Transverse colon (tissue), 4 donors: ENCODE measurements around the gene SHISA7. TPM values are rescaled to one million over a fixed set of nuclear protein-coding genes. Genes with fewer than 3 reads are reported as not detected.

Source experiments
- DNase-seq: peaks from one replicate; pipeline ENCODE4 v3.0.0-alpha.2; 2019
- H3K27ac ChIP-seq, 4 donors: fragments of 200-600 bp; sonication (generic); 2 replicates each; pipeline ENCODE4 v1.5.1; 2016 to 2018; ENCODE audit warnings: inconsistent platforms in 4 of 4
- H3K27me3 ChIP-seq: fragments of 200-600 bp; sonication (generic); 2 replicates; pipeline ENCODE4 v1.5.1; 2017; ENCODE audit warnings: inconsistent platforms
- H3K36me3 ChIP-seq, 4 donors: fragments of 200-600 bp; sonication (generic); 2 replicates each; pipeline ENCODE4 v1.5.1; 2017 to 2019; ENCODE audit warnings: inconsistent platforms in 4 of 4
- H3K4me1 ChIP-seq, 4 donors: fragments of 200-600 bp; sonication (generic); 2 replicates each; pipeline ENCODE4 v1.5.1; 2017 to 2020; ENCODE audit warnings: inconsistent platforms in 4 of 4
- H3K4me3 ChIP-seq, 4 donors: fragments of 200-600 bp; sonication (generic); 1 replicate in 1 of 4; 2 replicates in 3 of 4; pipeline versions ENCODE4 v1.5.1 to v1.6.1; 2017 to 2019; ENCODE audit warnings: inconsistent platforms in 4 of 4
- H3K9me3 ChIP-seq, 2 donors: fragments of 200-600 bp; sonication (generic); 2 replicates each; pipeline ENCODE4 v1.5.1; 2017 to 2019; ENCODE audit warnings: inconsistent platforms in 2 of 2
- CTCF ChIP-seq, 5 experiments: fragments of 200-600 bp in 3 of 5; fragments of 450-650 bp in 2 of 5; sonication (generic) in 3 of 5; IDR thresholded peaks; 1 replicate in 2 of 5; 2 replicates in 3 of 5; pipeline ENCODE4 v1.5.1; 2016 to 2017; ENCODE audit warnings: antibody characterized with exemption in 5 of 5, inconsistent platforms in 3 of 5, mild to moderate bottlenecking in 2 of 5, moderate library complexity in 1 of 5
- EP300 ChIP-seq: sonication (generic); formaldehyde crosslinking; IDR thresholded peaks from one replicate; pipeline ENCODE4 v1.6.1; 2017; ENCODE audit warnings: antibody characterized with exemption, low read depth
- POLR2A ChIP-seq: fragments of 450-650 bp; IDR thresholded peaks from one replicate; pipeline ENCODE4 v1.6.1; 2016; ENCODE audit warnings: antibody characterized with exemption, mild to moderate bottlenecking, moderate library complexity
- POLR2AphosphoS5 ChIP-seq, 3 donors: sonication (generic); formaldehyde crosslinking; IDR thresholded peaks; one replicate each; pipeline ENCODE4 v1.6.1; 2016; ENCODE audit warnings: antibody characterized with exemption in 3 of 3
- WGBS, 2 donors: methylation state at CpG; one replicate each; pipeline ENCODE4 v1.1.5; 2018; ENCODE audit warnings: low coverage in 1 of 2; 5-methylcytosine and 5-hydroxymethylcytosine counted together
- in situ Hi-C, 4 donors: fragments of 200-750 bp; cut with MboI; loops; one replicate each; pipeline versions ENCODE4 v1.15.0 to v1.15.1; 2017; ENCODE audit warnings: low sequenced_read_pairs in 3 of 4, low pct_ligation_motif_present in 1 of 4, low pct_unique_long_range_greater_than_20kb in 1 of 4
- intact Hi-C: fragments of 100-400 bp; cut with DNase I; formaldehyde crosslinking; loops from one replicate; pipeline ENCODE4 v1.15.1; 2023; ENCODE audit warnings: low total_unique reads
- total RNA-seq, 4 donors: library from RNA; depleted of rRNA; stranded (reverse); fragments of >200 nt; gene quantifications; one replicate each; pipeline ENCODE4 v1.1.0, GENCODE V29; 2016

SHISA7 gene
- total RNA-seq, 4 donors from 2014 or later = 0.75 TPM; not detected in 3

- H3K27ac ChIP-seq = no peak overlapping the region
- no peaks in the 10 kb centered on the region for H3K9me3 ChIP-seq
- in situ Hi-C loops = no loop called here
- H3K27me3 ChIP-seq = no peaks in the 10 kb centered on the region
- DNase-seq = no peak
- no peak overlapping the region for H3K4me3 ChIP-seq
- TF ChIP-seq POLR2AphosphoS5 (IDR thresholded peaks at IDR 0.05) = no peak
- no peak for TF ChIP-seq POLR2A
- TF ChIP-seq CTCF (IDR thresholded peaks at IDR 0.05) = no peak
- TF ChIP-seq EP300 = no peak
- H3K36me3 ChIP-seq = no peaks in the 10 kb centered on the region
- WGBS, 2 donors = 76% methylated on average over 22 of the region's 23 CpGs; no CpG with 5 or more reads in 1 of the 2 donors
- peaks cover 9 to 31% (median 23%) of the 10 kb centered on the region in 4 donors for H3K4me1 ChIP-seq
- intact Hi-C loops = no loop called here
Measured at GRCh38 chr19:55464039-55464661, 21.1 kb upstream of the SHISA7 start.

GRCh38 chr19:55463583-55464031, 20.5 kb upstream of the SHISA7 start:
- no peak overlapping the region for H3K4me3 ChIP-seq
- no peaks in the 10 kb centered on the region for H3K27me3 ChIP-seq
- intact Hi-C loops (no loop called here), in situ Hi-C loops (no loop called here)
- TF ChIP-seq POLR2AphosphoS5 (IDR thresholded peaks at IDR 0.05) = no peak
- TF ChIP-seq POLR2A = no peak
- TF ChIP-seq EP300 = no peak
- TF ChIP-seq CTCF (IDR thresholded peaks at IDR 0.05) = no peak
- DNase-seq = no peak
- H3K9me3 ChIP-seq = no peaks in the 10 kb centered on the region
- 63 to 71% methylated on average over 5 to 15 of the region's 15 CpGs for WGBS, 2 donors
- no peak overlapping the region for H3K27ac ChIP-seq
- H3K4me1 ChIP-seq = peaks cover 9 to 31% (median 23%) of the 10 kb centered on the region in 4 donors
- H3K36me3 ChIP-seq = no peaks in the 10 kb centered on the region

GRCh38 chr19:55462722-55463121, 19.6 kb upstream of the SHISA7 start:
- DNase-seq = no peak
- Histone ChIP-seq H3K9me3 (no peaks in the 10 kb centered on the region), H3K27ac (no peak overlapping the region), H3K4me3 (peak overlapping the region in 1 of 4 donors; percentile 69), H3K36me3 (no peaks in the 10 kb centered on the region), H3K4me1 (peaks cover 6 to 28% (median 20%) of the 10 kb centered on the region in 4 donors), H3K27me3 (no peaks in the 10 kb centered on the region)
- TF ChIP-seq POLR2AphosphoS5 (IDR thresholded peaks at IDR 0.05) = no peak
- TF ChIP-seq EP300 = no peak
- TF ChIP-seq CTCF (IDR thresholded peaks at IDR 0.05) = no peak
- TF ChIP-seq POLR2A = no peak
- WGBS, 2 donors = 84 to 88% methylated on average over 11 of the region's 11 CpGs
- intact Hi-C loops (no loop called here), in situ Hi-C loops (no loop called here)

- DNase-seq = no peak
Measured at GRCh38 chr19:55461974-55462626, 19.0 kb upstream of the SHISA7 start.

More at GRCh38 chr19:55461974-55462626, 19.0 kb upstream of the SHISA7 start:
- no peaks in the 10 kb centered on the region for H3K36me3 ChIP-seq
- peaks cover 6 to 28% (median 20%) of the 10 kb centered on the region in 4 donors for H3K4me1 ChIP-seq
- intact Hi-C loops = no loop called here
- 7 to 45% methylated on average over 2 to 27 of the region's 27 CpGs for WGBS, 2 donors
- H3K4me3 ChIP-seq = peak overlapping the region; percentile 41 to 74 (median 64)
- H3K27ac ChIP-seq = peak overlapping the region; percentile 86 to 97 (median 90)
- no peaks in the 10 kb centered on the region for H3K27me3 ChIP-seq
- H3K9me3 ChIP-seq = no peaks in the 10 kb centered on the region
- TF ChIP-seq EP300 = no peak
- peak in 1 of 5 experiments; percentile 36 for TF ChIP-seq CTCF (IDR thresholded peaks at IDR 0.05)
- peak in 2 of 3 donors; percentile 5 to 10 for TF ChIP-seq POLR2AphosphoS5 (IDR thresholded peaks at IDR 0.05)
- no peak for TF ChIP-seq POLR2A
- in situ Hi-C loops = no loop called here
